ENCODE data around the gene MCCC2. TPM values are rescaled to one million over a fixed set of nuclear protein-coding genes. Genes with fewer than 3 reads are reported as not detected.
A peak's percentile ranks its signal among the peaks of the same experiment; 100 is the strongest.

The MCCC2 gene
- total and polyA plus RNA-seq, 4 experiments from 2014 or later = 28.1 to 31.9 (median 31.4) TPM

DNA sequence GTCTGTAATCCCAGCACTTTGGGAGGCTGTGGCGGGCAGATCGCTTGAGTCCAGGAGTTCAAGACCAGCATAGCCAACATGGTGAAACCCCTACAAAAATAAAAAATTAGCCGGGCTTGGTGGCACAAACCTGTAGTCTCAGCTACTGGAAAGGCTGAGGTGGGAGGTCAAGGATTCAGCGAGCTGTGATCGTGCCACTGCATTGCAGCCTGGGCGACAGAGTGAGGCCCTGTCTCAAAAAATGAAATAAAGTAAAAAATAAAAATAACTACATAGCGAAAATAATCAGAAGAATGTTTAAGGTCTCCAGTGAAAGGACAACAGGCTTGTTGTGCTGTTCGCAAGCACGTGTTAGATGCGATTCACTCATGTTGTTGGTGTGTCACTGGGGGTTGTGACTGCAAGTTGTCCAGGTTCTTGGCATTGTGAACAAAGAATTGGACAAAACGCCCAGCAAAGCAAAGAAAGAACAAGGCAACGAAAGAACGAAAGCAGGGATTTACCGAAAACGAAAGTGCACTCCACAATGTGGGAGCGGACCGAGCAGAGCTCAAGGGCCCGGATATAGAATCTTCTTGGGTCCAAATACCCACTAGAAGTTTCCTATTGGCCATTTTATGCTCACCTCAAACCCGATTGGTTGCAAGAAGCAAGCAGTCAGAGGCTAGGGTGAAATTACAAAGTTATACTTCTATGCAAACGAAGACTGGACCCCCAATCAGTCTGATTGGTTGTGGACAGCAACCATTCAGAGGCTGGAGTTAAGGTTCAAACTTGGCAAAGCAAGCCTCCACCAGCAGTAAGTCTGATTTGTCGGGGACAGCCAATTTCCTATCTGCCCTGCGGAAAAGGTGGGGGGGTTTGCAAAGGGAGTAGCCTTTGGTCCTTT is 844 bp upstream of the MCCC2 start:
- ChIA-PET POLR2A (ENCODE audit: partially characterized antibody) (interaction anchor here (0.9 to 3.0 kb wide), 7 partner anchors 11 to 131 kb away, joined by 3 to 52 read pairs (median 5); partner anchors contain the start of gene BDP1), CTCF (ENCODE audit: partially characterized antibody) (interaction anchor here (1.8 to 3.4 kb wide), 2 partner anchors 14 to 17 kb away, joined by 4 to 32 read pairs; no protein-coding TSS in a partner anchor)
- H3K27ac Mint-ChIP-seq = peak overlapping the region; percentile 90 to 100 (median 99)
- peak overlapping the region; percentile 87 for H3K27ac ChIP-seq (ENCODE audit: low read depth, low read length)
- intact Hi-C loops (cut with micrococcal nuclease) = loop anchor here (5.0 kb wide), 3 partner anchors 34 to 736 kb away; partner anchors contain the start of genes BDP1, MRPS27 and PTCD2
- H3K4me1 ChIP-seq (ENCODE audit: insufficient read depth, low read length) = peaks cover 43% of the 10 kb centered on the region
- no peaks in the 10 kb centered on the region for H3K9me3 Mint-ChIP-seq
- H3K9me3 ChIP-seq (ENCODE audit: control insufficient read depth in 1 of 2, low read length in 2 of 2) = no peaks in the 10 kb centered on the region
- no peak for DNase-seq
- H3K36me3 Mint-ChIP-seq = peaks cover 0 to 6% of the 10 kb centered on the region in 2 donors
- no peaks in the 10 kb centered on the region for H3K27me3 Mint-ChIP-seq
- peak overlapping the region; percentile 90 to 100 (median 98) for H3K4me3 Mint-ChIP-seq
- H3K4me3 ChIP-seq (ENCODE audit: low read length in 2 of 2) = peak overlapping the region; percentile 68 to 83
- H3K27me3 ChIP-seq (ENCODE audit: insufficient read depth, low read length) = no peaks in the 10 kb centered on the region
- peaks cover 29 to 48% (median 40%) of the 10 kb centered on the region in 4 donors for H3K4me1 Mint-ChIP-seq
- H3K36me3 ChIP-seq (ENCODE audit: insufficient read depth, low read length) = no peaks in the 10 kb centered on the region

DNA sequence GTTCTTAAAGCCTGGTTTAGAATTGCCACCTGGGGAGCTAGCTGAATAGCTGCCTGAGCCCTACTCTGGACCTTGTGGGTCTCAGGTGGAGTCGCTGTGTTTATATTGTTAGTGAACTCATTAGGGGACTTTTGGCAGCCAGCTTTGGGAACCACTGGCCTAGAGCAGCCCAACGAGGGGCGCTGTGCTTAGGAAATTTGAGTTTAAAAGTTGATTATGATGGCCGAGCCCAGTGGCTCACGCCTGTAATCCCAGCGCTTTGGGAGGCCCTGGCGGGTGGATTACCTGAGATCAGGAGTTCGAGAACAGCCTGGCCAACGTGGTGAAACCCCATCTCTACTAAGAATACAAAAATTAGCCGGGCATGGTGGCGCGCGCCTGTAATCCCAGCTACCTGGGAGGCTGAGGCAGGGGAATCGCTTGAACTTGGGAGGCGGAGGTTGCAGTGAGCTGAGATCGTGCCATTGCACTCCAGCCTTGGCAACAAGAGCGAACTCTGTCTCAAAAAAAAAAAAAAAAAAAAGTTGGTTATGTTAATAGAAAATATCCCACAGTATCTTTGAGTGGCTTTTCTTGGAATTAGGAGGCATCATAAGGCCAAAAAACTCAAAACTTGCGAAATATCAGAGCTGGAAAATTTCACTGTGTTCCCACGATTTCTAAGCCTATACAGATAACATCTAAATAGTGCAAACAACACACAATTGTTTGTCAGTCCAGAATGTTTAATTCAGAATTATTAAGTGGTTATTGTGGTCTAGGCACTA is 809 bp downstream of the MCCC2 start:
- POLR2A ChIA-PET (ENCODE audit: partially characterized antibody) = interaction anchor here (1.2 to 3.0 kb wide), 6 partner anchors 9 to 132 kb away, joined by 3 to 52 read pairs (median 6); partner anchors contain the start of gene BDP1
- H3K27ac Mint-ChIP-seq = peak overlapping the region; percentile 90 to 100 (median 95)
- Histone ChIP-seq H3K4me3 (ENCODE audit: low read length in 2 of 2) (peak overlapping the region; percentile 83 to 92), H3K4me1 (ENCODE audit: insufficient read depth, low read length) (peaks cover 43% of the 10 kb centered on the region), H3K9me3 (ENCODE audit: control insufficient read depth in 1 of 2, low read length in 2 of 2) (no peaks in the 10 kb centered on the region), H3K27ac (ENCODE audit: low read depth, low read length) (peak overlapping the region; percentile 87), H3K27me3 (ENCODE audit: insufficient read depth, low read length) (no peaks in the 10 kb centered on the region), H3K36me3 (ENCODE audit: insufficient read depth, low read length) (no peaks in the 10 kb centered on the region)
- H3K27me3 Mint-ChIP-seq = no peaks in the 10 kb centered on the region
- H3K4me1 Mint-ChIP-seq = peaks cover 33 to 48% (median 41%) of the 10 kb centered on the region in 4 donors
- H3K4me3 Mint-ChIP-seq = peak overlapping the region; percentile 90 to 100 (median 97)
- intact Hi-C loops (cut with micrococcal nuclease) = loop anchor here (1.0 to 5.0 kb wide), 4 partner anchors 13 to 734 kb away; partner anchors contain the start of genes BDP1, MRPS27 and PTCD2
- no peaks in the 10 kb centered on the region for H3K9me3 Mint-ChIP-seq
- no peak for DNase-seq
- CTCF ChIA-PET (ENCODE audit: partially characterized antibody) = interaction anchor here (0.7 to 3.4 kb wide), 4 partner anchors 9 to 31 kb away, joined by 3 to 32 read pairs (median 6); no protein-coding TSS in a partner anchor
- H3K36me3 Mint-ChIP-seq = peaks cover 4 to 7% of the 10 kb centered on the region in 2 donors

DNA sequence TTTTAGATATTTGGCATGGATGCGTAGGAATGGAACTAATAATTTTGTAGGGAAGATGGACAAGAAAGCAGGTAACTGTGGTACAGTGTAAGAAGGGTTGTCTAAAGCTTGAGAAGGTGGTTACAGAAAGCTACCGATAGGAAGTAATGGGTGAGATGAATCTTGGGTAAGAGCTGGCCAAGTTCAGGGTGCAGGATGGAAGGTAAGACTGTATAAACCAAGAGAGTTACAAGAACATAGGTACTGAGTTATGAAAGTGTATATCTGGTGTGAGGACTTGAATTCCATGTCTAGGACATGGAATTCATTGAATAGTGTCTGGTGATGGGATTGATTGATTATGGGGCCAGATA is 1.4 kb downstream of the MCCC2 start:
- H3K4me3 Mint-ChIP-seq = peak overlapping the region; percentile 90 to 100 (median 97)
- peak overlapping the region; percentile 10 to 82 (median 25) for H3K27ac Mint-ChIP-seq
- no peaks in the 10 kb centered on the region for H3K27me3 Mint-ChIP-seq
- no peaks in the 10 kb centered on the region for H3K9me3 Mint-ChIP-seq
- H3K4me1 ChIP-seq (ENCODE audit: insufficient read depth, low read length) = peaks cover 43% of the 10 kb centered on the region
- intact Hi-C loops (cut with micrococcal nuclease) = loop anchor here (5.0 kb wide), 3 partner anchors 36 to 734 kb away; partner anchors contain the start of genes BDP1, MRPS27 and PTCD2
- H3K27ac ChIP-seq (ENCODE audit: low read depth, low read length) = peak overlapping the region; percentile 87
- H3K9me3 ChIP-seq (ENCODE audit: control insufficient read depth in 1 of 2, low read length in 2 of 2) = no peaks in the 10 kb centered on the region
- DNase-seq = no peak
- H3K4me1 Mint-ChIP-seq = peaks cover 33 to 48% (median 41%) of the 10 kb centered on the region in 4 donors
- CTCF ChIA-PET (ENCODE audit: partially characterized antibody) = interaction anchor here (2.2 to 3.4 kb wide), 2 partner anchors 9 to 12 kb away, joined by 8 to 32 read pairs; no protein-coding TSS in a partner anchor
- H3K4me3 ChIP-seq (ENCODE audit: low read length in 2 of 2) = no peak overlapping the region
- POLR2A ChIA-PET (ENCODE audit: partially characterized antibody) = interaction anchor here (2.2 to 3.0 kb wide), 3 partner anchors 13 to 133 kb away, joined by 7 to 52 read pairs (median 8); partner anchors contain the start of gene BDP1
- peaks cover 4 to 7% of the 10 kb centered on the region in 2 donors for H3K36me3 Mint-ChIP-seq
- H3K27me3 ChIP-seq (ENCODE audit: insufficient read depth, low read length) = no peaks in the 10 kb centered on the region
- no peaks in the 10 kb centered on the region for H3K36me3 ChIP-seq (ENCODE audit: insufficient read depth, low read length)

DNA sequence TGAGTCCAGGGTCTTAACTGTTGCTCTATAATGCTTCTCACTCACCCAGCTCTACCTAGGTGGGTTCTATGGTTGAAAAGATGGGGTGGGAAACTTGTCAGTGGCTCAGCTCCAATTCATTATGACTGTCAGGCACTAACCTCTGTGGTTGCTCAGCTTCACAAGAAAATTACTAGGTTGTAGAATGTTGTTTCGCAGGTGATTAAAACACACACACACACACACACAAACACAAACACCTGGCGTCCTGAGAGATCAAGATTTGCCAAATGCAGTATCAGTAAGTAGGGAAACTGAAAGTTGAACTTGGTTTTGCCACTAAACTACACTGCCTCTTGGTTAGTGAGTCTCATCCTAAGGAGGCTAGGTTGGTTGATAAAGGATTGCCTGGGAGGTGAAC is 2.8 kb downstream of the MCCC2 start:
- Histone ChIP-seq H3K9me3 (ENCODE audit: control insufficient read depth in 1 of 2, low read length in 2 of 2) (no peaks in the 10 kb centered on the region), H3K4me1 (ENCODE audit: insufficient read depth, low read length) (peaks cover 43% of the 10 kb centered on the region), H3K27ac (ENCODE audit: low read depth, low read length) (no peak overlapping the region), H3K4me3 (ENCODE audit: low read length in 2 of 2) (no peak overlapping the region), H3K27me3 (ENCODE audit: insufficient read depth, low read length) (no peaks in the 10 kb centered on the region), H3K36me3 (ENCODE audit: insufficient read depth, low read length) (no peaks in the 10 kb centered on the region)
- POLR2A ChIA-PET (ENCODE audit: partially characterized antibody) = interaction anchor here (1.6 kb wide), 1 partner anchor 11 kb away, joined by 5 read pairs; no protein-coding TSS in a partner anchor
- H3K27me3 Mint-ChIP-seq = no peaks in the 10 kb centered on the region
- peaks cover 7 to 9% of the 10 kb centered on the region in 2 donors for H3K36me3 Mint-ChIP-seq
- H3K4me1 Mint-ChIP-seq = peaks cover 33 to 48% (median 41%) of the 10 kb centered on the region in 4 donors
- CTCF ChIA-PET (ENCODE audit: partially characterized antibody) = interaction anchor here (0.8 to 4.4 kb wide), 2 partner anchors 11 to 114 kb away, joined by 3 to 27 read pairs; no protein-coding TSS in a partner anchor
- no peaks in the 10 kb centered on the region for H3K9me3 Mint-ChIP-seq
- H3K4me3 Mint-ChIP-seq = peak overlapping the region in 5 of 8 donors; percentile 3 to 71 (median 10)
- H3K27ac Mint-ChIP-seq = peak overlapping the region in 3 of 7 donors; percentile 18 to 48 (median 39)
- intact Hi-C loops (cut with micrococcal nuclease) = loop anchor here (5.0 kb wide), 3 partner anchors 38 to 732 kb away; partner anchors contain the start of genes BDP1, MRPS27 and PTCD2
- no peak for DNase-seq

DNA sequence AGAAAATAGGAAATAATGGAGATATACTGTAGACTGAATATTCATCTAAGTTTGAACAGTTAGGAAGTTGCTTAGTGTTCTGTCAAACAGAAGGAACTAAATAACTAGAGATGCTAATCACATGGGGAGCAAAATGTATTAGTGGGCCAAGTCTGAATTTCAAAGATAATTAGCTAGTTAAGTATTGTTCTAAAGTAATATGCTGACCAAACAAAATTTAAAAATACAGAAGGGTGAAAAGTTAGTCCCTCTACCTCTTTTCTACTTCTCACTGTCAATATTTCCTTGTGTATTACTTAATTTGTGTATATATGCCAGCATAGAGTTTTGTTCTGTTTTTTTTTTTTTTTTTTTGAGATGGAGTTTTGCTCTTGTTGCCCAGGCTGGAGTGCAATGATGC is 4.0 kb downstream of the MCCC2 start:
- peak overlapping the region in 3 of 7 donors; percentile 2 to 51 (median 44) for H3K27ac Mint-ChIP-seq
- no peak for DNase-seq
- ChIA-PET CTCF (ENCODE audit: partially characterized antibody) (interaction anchor here (1.1 to 4.4 kb wide), 2 partner anchors 10 to 16 kb away, joined by 3 to 27 read pairs; no protein-coding TSS in a partner anchor), POLR2A (ENCODE audit: partially characterized antibody) (interaction anchor here (1.3 to 1.6 kb wide), 2 partner anchors 10 to 11 kb away, joined by 5 to 6 read pairs; no protein-coding TSS in a partner anchor)
- H3K9me3 Mint-ChIP-seq = no peaks in the 10 kb centered on the region
- no peaks in the 10 kb centered on the region for H3K27me3 Mint-ChIP-seq
- intact Hi-C loops (cut with micrococcal nuclease) = no loop called here
- peaks cover 14 to 16% of the 10 kb centered on the region in 2 donors for H3K36me3 Mint-ChIP-seq
- Histone ChIP-seq H3K27me3 (ENCODE audit: insufficient read depth, low read length) (no peaks in the 10 kb centered on the region), H3K27ac (ENCODE audit: low read depth, low read length) (no peak overlapping the region), H3K36me3 (ENCODE audit: insufficient read depth, low read length) (no peaks in the 10 kb centered on the region), H3K4me3 (ENCODE audit: low read length in 2 of 2) (no peak overlapping the region), H3K9me3 (ENCODE audit: control insufficient read depth in 1 of 2, low read length in 2 of 2) (no peaks in the 10 kb centered on the region), H3K4me1 (ENCODE audit: insufficient read depth, low read length) (peaks cover 43% of the 10 kb centered on the region)
- peaks cover 33 to 48% (median 41%) of the 10 kb centered on the region in 4 donors for H3K4me1 Mint-ChIP-seq
- no peak overlapping the region for H3K4me3 Mint-ChIP-seq

DNA sequence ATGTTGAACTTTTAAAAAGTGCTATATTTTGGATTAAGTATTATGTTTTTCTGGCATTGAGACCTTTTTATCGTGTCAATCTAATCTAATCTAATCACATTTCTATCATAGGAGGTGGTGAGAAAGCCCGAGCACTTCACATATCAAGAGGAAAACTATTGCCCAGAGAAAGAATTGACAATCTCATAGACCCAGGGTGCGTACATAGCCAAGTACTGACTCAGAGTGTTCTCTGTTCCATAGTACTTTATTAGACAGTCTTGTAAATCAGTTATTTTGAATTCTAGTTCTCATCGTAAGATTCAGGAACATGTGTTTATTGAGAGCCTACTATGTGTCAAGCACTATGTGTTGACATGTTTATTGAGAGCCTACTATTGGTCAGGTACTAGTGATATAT is 9.0 kb downstream of the MCCC2 start:
- Histone ChIP-seq H3K27ac (ENCODE audit: low read depth, low read length) (no peak overlapping the region), H3K4me3 (ENCODE audit: low read length in 2 of 2) (no peak overlapping the region), H3K27me3 (ENCODE audit: insufficient read depth, low read length) (no peaks in the 10 kb centered on the region), H3K36me3 (ENCODE audit: insufficient read depth, low read length) (peaks cover 27% of the 10 kb centered on the region), H3K4me1 (ENCODE audit: insufficient read depth, low read length) (peaks cover 15% of the 10 kb centered on the region), H3K9me3 (ENCODE audit: control insufficient read depth in 1 of 2, low read length in 2 of 2) (no peaks in the 10 kb centered on the region)
- Mint-ChIP-seq H3K4me1 (peaks cover 12 to 14% (median 14%) of the 10 kb centered on the region in 4 donors), H3K36me3 (peaks cover 39 to 41% of the 10 kb centered on the region in 2 donors), H3K9me3 (no peaks in the 10 kb centered on the region), H3K27me3 (no peaks in the 10 kb centered on the region), H3K4me3 (no peak overlapping the region), H3K27ac (peak overlapping the region in 1 of 7 donors; percentile 4)
- DNase-seq = no peak
- ChIA-PET POLR2A (ENCODE audit: partially characterized antibody) (no interaction called here), CTCF (ENCODE audit: partially characterized antibody) (no interaction called here)
- intact Hi-C loops (cut with micrococcal nuclease) = no loop called here
